ENCODE results near the gene CCDC33. TPM values are rescaled to one million over a fixed set of nuclear protein-coding genes. Genes with fewer than 3 reads are reported as not detected.

CCDC33 gene
- total and polyA plus RNA-seq, 10 of the 15 experiments (the other 5 are each of a cell fraction or from before 2014, with no cell fraction given), result 0.57 to 5.8 (median 4.3) TPM

GRCh38 chr15:74251131-74251811 lies 15.1 kb downstream of the CCDC33 start:
- intact Hi-C loops (cut with micrococcal nuclease; ENCODE audit: unreplicated experiment) (no loop called here), in situ Hi-C loops (cut with MboI) (no loop called here)
- no peak overlapping the region for H3K4me2 ChIP-seq (ENCODE audit: control insufficient read depth, insufficient read depth)
- H3K4me3 ChIP-seq, result no peak overlapping the region
- DNase-seq (ENCODE audit: low read depth, low spot score) (no peak), FAIRE-seq (no peak), ATAC-seq (no peak)
- no peak overlapping the region for H3K9ac ChIP-seq (ENCODE audit: control insufficient read depth, insufficient read depth, low read length)
- ChIA-PET RAD21 (ENCODE audit: unreplicated experiment) (no interaction called here), SMC1A (ENCODE audit: uncharacterized antibody, unreplicated experiment) (no interaction called here), POLR2A (no interaction called here), CTCF (no interaction called here)
- no peaks in the 10 kb centered on the region for H3K36me3 ChIP-seq (ENCODE audit: control insufficient read depth in 2 of 2, insufficient read depth in 2 of 2, low read length in 1 of 2)
- no peaks in the 10 kb centered on the region for H3K79me2 ChIP-seq (ENCODE audit: control insufficient read depth, insufficient read depth, low read length)
- H3K27ac ChIP-seq (ENCODE audit: control insufficient read depth, insufficient read depth), result no peak overlapping the region
- H4K20me1 ChIP-seq (ENCODE audit: control insufficient read depth, insufficient read depth), result no peaks in the 10 kb centered on the region
- no peaks in the 10 kb centered on the region for H3K27me3 ChIP-seq (replicated peaks in 1 of 2; ENCODE audit: control insufficient read depth in 2 of 2, insufficient read depth in 2 of 2, low read length in 1 of 2)
- no peak overlapping the region for H2AFZ ChIP-seq (ENCODE audit: control insufficient read depth, low read depth, low read length)
- TF ChIP-seq PAX8 (IDR thresholded peaks at IDR 0.05) (no peak), RELA (IDR thresholded peaks at IDR 0.05; ENCODE audit: borderline replicate concordance, partially characterized antibody) (no peak), NR2C2 (IDR thresholded peaks at IDR 0.05; ENCODE audit: borderline replicate concordance, control insufficient read depth, insufficient read length, low read depth) (no peak), POLR2AphosphoS5 (IDR thresholded peaks at IDR 0.05; ENCODE audit: low read length) (no peak), EED (IDR thresholded peaks at IDR 0.05; ENCODE audit: low read depth) (no peak), POU2F2 (IDR thresholded peaks at IDR 0.05; ENCODE audit: borderline replicate concordance, low read depth, low read length) (no peak), PAX5 (IDR thresholded peaks at IDR 0.05; ENCODE audit: borderline replicate concordance, low read depth, low read length) (no peak), LARP7 (IDR thresholded peaks at IDR 0.05) (no peak), RUNX3 (IDR thresholded peaks at IDR 0.05; ENCODE audit: low read length) (no peak), SIN3A (IDR thresholded peaks at IDR 0.05; ENCODE audit: low read depth, low read length) (no peak), ESRRA (IDR thresholded peaks at IDR 0.05; ENCODE audit: low read length) (no peak), HDAC6 (IDR thresholded peaks at IDR 0.05; ENCODE audit: unreplicated experiment) (no peak), NR2F1 (conservative IDR thresholded peaks at IDR 0.05) (no peak), IRF5 (IDR thresholded peaks at IDR 0.05; ENCODE audit: borderline replicate concordance) (no peak)
- TF ChIP-seq, protein P1, sequence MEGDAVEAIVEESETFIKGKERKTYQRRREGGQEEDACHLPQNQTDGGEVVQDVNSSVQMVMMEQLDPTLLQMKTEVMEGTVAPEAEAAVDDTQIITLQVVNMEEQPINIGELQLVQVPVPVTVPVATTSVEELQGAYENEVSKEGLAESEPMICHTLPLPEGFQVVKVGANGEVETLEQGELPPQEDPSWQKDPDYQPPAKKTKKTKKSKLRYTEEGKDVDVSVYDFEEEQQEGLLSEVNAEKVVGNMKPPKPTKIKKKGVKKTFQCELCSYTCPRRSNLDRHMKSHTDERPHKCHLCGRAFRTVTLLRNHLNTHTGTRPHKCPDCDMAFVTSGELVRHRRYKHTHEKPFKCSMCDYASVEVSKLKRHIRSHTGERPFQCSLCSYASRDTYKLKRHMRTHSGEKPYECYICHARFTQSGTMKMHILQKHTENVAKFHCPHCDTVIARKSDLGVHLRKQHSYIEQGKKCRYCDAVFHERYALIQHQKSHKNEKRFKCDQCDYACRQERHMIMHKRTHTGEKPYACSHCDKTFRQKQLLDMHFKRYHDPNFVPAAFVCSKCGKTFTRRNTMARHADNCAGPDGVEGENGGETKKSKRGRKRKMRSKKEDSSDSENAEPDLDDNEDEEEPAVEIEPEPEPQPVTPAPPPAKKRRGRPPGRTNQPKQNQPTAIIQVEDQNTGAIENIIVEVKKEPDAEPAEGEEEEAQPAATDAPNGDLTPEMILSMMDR (IDR thresholded peaks at IDR 0.05 in 2 of 3, conservative IDR thresholded peaks at IDR 0.05 in 1 of 3; ENCODE audit: control insufficient read depth in 2 of 3, extremely low read depth in 1 of 3, insufficient read depth in 1 of 3, low read depth in 3 of 3, low read length in 3 of 3), result no peak
- no peaks in the 10 kb centered on the region for H3K9me3 ChIP-seq (replicated peaks; ENCODE audit: control insufficient read depth, insufficient read depth, low read length)
- no peaks in the 10 kb centered on the region for H3K4me1 ChIP-seq (ENCODE audit: control insufficient read depth, insufficient read depth, low read length)
- WGBS (ENCODE audit: insufficient coverage, insufficient replicate concordance, low lambda C conversion rate, missing lambda C conversion rate), result 52% methylated on average over 5 of the region's 5 CpGs
- BruUV-seq (replicated peaks), result no TSS peak

Data from GM12878 (cell line).